ENCODE measurements around the gene TYW1B.
"Not testable (repeated sequence)": the region's sequence is repeated elsewhere in the genome, so short reads cannot be mapped to it uniquely, and the experiment has no call there.

The TYW1B gene

DNA sequence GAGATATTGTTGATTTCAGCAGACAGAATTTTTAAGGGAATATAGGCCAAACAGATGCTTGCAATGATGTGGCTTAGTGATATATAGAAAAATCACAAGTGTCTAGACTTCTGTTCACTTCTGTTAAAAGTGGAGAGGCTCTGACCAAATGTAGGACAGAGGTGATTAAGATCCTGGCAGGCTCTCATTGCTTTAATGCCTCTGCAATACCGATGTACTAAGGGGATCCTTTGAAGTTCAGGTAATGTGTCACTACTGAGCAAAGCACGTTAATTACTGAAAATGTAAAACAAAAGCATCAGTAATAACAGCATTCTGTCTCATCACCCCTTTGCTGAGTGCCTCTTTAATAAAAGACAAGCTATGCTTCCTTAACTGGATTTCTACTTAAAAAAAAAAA is 131.4 kb downstream of the TYW1B start:
- not testable (repeated sequence) for DNase-seq (ENCODE audit: low read depth)

DNA sequence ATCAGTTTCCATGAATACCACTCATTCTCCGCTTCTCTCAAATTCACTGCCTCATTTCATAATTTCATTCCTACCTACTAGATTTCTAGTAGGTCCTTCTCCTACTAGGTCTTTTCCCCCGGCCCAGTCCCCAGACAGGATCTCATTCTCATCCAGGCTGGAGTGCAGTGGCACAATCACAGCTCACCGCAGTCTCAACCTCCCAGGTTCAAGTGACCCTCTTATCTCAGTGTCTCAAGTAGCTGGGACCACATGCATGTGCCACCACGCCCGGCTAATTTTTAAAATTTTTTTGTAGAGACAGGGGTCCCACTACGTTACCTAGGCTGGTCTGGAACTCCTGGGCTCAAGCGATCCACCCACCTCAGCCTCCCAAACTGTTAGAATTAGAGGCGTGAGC is 132.5 kb downstream of the TYW1B start:
- DNase-seq (ENCODE audit: low read depth): not testable (repeated sequence)

DNA sequence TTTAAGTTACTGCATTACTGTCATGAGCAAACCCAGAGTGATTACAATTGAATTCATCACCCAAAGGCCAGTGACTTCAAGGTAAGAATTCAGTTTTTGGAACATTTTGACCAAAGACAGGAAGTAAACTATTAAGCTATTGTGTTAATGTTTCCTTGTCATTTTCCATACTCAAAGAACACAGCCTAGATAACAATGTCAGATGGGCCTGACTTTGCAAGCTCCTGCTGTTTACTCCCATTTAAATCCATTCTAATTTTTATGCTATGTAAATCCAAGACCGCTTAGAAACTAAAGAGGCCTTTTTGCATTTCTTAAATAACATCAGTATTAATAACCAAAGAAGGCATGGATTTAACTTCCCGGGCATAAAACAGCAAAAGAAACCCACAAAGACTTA is 136.6 kb downstream of the TYW1B start:
- not testable (repeated sequence) for DNase-seq (ENCODE audit: low read depth)

DNA sequence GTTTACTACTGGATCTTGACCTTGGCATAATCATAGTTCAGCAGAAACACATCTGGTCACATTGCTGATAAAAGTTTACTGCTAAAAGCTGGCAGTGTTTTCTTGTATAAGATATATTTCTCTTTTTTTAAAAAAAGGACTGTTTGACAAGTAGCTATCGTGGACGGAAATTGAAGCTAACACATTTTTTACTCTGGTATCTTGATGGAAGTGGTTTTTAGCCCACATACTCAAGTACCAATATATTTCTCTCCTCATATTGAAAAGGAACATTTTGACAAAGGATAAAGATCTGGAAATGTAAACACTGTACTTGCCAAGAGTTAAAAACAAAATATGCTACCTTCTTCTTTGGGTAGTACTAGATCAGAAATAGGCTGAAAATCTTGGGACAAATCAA is 137.8 kb downstream of the TYW1B start:
- DNase-seq (ENCODE audit: low read depth): not testable (repeated sequence)

DNA sequence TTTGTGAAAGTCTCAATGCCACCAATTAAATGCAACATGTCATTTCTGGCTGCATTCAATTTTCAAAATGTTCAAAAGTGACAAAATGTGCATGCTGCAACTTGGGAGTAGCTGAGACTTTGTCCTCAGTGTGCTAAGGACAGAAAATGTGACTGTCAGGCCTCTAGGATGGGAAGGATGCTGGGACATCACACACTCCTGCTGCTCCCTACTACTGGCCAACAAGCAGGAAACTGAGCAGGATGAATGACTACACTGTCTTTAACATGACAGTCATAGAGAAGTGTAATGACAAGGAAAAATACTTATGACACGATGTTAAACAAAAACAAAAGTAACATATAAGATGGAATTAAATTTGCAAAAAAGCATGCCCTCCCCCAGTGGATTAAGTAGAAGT is 138.7 kb downstream of the TYW1B start:
- not testable (repeated sequence) for DNase-seq (ENCODE audit: low read depth)

DNA sequence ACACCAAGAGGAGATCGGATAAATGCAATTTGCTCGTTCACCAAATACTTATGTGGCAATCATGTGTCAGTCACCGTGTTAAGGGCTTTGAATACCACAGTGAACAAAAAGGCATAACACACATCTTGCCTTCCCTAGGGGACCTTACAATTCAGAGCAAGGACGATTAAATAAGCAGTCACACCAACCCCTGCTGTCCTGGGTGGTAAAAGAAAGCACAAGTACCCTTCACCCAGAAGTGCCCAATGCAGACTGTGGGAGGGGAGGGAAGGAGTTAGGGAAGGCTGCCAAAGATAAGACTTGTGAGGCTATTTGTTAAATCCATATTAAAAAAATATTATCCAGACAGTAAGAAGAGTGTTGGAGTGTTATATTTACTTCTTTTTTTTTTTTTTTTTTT is 146.8 kb downstream of the TYW1B start:
- DNase-seq (ENCODE audit: low read depth): not testable (repeated sequence)

DNA sequence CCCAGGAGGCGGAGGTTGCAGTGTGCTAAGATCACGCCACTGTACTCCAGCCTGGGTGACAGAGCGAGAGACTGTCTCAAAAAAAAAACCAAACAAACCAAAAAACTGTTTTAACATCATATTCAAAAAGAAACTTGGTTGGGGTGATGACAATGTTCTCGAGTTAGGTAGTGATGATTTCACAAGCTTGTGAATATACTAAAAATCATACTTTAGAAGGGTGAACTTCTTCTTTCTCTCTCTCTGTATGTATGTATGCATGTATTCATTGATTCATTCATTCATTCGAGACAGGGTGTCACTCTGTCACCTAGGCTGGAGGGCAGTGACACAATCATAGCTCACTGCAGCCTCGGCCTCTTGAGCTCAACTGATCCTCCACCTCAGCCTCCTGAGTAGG is 151.1 kb downstream of the TYW1B start:
- DNase-seq (ENCODE audit: low read depth): not testable (repeated sequence)

DNA sequence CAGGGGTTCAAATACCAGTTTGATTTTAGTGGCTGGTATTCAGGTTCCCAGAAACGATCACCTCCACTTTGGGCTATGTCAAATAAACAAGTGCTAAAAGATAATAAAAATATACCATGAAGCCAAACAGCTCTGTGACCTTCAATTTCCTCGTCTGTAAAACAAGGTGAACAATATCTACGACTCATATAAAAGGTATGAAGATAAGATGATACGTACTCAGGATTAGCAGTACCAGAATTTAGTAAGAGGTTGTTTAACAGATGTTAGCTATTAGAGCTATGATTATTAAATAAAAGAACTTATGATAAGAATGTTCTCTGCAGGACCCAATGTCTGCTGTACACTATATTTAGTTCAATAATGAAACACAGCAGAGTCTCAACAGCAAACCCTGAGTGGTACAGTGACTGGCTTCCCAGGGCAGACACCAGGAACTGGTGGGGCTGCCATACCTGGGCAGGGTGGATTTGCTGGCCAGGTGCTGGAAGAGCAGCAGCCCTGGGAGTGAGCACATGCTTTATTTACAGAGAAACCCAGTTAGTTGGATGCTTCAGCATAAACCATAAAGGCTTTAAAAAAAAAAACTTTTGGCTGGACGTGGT is 151.8 kb downstream of the TYW1B start:
- not testable (repeated sequence) for DNase-seq (ENCODE audit: low read depth)

DNA sequence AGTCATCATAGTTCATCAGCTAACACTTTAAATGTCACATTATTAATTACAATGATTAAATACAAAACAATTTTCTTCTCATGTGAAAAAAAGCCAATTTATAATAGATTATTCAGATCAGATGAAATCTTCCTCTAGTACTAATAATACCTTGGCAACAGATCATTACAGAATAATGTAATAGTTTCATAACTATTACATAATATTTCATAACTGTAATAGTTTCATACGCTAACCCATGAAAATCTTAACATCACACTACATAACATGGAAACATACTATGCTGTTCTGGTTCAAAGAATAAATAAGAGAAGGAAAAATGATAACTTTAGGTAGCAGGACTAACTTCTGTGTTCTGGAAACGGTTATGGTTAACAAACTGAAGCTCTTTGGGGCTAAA is 152.3 kb downstream of the TYW1B start:
- DNase-seq (ENCODE audit: low read depth): not testable (repeated sequence)

DNA sequence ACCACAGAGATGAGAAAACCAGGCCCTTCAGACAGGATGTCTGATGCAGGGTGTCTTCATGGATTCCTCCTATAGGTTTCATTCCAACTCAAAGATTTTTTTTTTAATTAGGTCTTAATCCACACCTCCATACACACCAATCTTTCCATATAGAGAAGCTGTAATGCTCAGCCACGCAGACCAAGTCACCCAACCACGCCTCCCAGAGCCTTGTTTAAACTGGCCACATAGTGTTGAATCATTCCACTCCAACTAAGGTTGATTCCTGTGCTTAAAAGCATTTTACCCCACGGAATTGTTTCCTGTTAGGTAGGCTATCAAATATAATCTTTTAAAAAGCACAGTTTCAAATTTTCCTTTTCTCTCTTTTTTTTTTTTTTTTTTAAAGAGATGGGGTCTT is 153.6 kb downstream of the TYW1B start:
- DNase-seq (ENCODE audit: low read depth): no peak

DNA sequence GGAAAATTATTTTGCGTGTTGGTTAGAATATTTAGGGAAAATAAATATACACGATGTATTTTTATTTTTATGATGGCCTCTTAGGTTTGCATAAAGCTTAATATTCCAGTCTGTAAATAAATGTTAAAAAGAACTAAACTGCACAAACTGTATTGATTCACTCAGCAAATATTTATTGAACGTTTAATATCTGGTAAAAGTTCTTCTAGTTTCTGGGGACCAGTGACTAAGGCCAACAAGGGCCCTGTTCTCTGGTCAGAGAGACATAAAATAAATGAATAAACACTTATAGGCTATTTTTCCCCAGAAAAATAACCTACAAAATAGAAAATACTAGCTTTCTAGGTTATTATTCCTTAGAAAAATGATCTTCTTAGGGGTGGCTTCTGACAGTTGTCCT is 157.2 kb downstream of the TYW1B start:
- DNase-seq (ENCODE audit: low read depth): not testable (repeated sequence)

DNA sequence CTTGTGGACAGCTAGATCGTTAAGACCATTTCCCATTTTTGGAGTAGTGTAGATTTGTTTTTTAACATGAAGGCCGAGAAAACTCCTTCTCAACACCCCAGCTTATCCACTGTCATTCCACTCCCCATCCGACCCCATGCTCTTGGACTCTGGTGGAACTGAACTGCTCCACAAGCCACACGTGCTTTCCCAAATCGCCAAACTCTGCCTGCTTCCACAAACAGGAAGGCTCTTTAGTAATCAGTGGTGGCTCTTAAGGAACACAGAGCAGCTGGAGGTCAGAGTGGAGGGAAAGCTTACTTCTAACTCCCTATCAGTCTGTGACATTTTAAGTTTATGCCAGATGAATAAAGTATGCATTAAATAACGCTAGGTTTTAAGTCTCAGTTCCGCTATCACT is 159.6 kb downstream of the TYW1B start:
- DNase-seq (ENCODE audit: low read depth): not testable (repeated sequence)

DNA sequence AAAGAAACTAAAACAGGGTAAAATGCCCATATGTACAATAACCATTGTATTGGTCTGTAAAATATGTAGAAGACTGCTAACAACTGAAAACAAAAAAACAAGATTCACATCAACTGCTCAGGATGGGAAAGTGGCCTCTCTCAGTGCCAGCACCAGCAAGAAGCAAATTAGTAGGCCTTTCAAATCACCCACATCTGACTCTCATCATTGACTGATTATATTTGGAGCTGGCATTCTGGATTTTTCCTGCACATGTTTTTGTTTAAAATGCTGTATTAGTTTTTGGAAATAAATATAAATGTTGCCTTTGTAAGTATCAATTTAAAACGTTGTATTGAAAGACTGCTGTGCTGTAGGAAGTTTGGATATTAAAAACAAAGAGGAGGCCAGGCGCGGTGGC is 161.0 kb downstream of the TYW1B start:
- DNase-seq (ENCODE audit: low read depth): not testable (repeated sequence)

DNA sequence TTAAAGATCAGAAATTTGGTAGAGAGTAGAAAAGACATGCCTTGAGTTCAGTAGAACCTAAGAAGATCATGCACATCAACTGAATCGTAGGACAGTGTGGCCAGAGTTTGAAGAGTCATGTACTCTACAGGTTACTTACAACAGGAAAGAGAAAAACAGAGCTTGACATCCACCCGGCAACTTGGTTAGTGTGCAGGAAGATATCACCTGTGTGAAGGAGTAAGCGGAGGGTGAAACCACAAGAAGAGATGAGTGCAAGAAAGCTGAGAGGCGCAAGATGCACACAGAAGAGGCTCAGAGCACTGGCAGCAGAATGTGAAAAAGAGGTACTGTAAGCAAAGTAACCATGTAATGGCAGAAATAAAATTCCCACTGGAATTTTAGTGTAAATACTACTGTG is 179.4 kb downstream of the TYW1B start:
- not testable (repeated sequence) for DNase-seq (ENCODE audit: low read depth)

DNA sequence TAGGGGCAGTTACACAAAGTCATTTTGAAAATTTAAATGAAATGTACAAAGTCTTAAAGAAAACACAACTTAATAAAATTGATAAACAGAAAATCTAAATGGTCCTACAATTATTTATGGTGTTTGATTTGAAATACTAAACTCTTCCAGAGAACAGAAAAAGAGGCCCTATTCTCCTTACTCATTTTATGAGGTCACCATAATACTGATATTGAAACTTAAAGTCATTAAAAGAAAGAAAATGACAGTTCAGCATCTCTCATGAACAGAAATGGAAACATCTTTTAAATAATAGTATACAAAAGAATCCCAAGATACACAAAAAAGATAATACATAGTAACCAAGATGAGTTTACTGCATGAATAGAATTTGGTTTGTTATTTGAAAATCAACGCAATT is 184.3 kb downstream of the TYW1B start:
- not testable (repeated sequence) for DNase-seq (ENCODE audit: low read depth)

DNA sequence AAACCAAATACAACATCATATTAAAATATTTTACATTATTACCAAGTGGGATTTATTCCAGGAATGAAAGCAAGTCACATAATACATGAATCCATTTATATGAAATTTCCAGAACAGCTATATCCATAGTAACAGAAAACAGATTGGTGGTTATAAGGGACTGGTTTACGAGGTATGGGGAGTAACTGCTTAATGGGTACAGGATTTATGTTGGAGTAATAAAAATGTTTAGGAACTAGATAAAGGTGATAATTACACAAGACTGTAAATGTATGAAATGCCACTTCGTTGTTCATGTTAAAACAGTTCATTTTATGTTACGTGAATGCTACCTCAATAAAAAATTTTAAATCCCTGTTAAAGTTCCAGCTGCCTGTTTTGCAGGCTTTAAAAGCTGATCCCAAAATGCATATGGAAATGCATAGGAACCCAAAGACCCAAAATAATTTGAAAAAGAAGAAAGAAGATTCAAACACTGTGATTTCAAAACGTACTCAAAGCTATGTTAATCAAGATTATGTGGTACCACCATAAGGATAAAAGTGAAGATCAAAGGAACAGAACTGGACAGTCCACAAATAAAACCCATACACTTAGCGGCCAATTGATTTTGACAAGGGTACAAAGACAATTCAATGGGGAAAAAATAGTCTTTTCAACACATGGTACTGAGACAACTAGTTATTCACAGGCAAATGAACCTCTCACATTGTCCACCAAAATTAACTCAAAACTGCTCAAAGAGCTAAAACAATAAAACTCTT is 186.3 kb downstream of the TYW1B start:
- DNase-seq (ENCODE audit: low read depth): not testable (repeated sequence)

DNA sequence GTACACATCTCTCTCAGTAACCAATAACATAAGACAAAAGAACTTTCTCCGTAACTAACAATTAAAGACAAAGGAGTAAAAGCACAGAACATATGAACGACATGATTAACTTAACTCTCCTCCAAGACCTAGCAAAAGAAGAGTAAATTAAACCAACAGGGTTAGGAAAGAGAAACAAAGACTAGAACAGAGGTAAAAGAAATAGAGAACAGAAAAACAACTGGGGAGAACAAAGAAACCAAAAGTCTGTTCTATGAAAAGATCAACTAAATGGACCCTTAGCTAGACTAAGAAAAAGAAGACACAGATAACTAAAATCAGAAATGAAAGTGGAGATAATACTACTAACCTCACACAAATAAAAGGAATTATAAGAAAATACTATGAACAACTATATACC is 187.3 kb downstream of the TYW1B start:
- not testable (repeated sequence) for DNase-seq (ENCODE audit: low read depth)

DNA sequence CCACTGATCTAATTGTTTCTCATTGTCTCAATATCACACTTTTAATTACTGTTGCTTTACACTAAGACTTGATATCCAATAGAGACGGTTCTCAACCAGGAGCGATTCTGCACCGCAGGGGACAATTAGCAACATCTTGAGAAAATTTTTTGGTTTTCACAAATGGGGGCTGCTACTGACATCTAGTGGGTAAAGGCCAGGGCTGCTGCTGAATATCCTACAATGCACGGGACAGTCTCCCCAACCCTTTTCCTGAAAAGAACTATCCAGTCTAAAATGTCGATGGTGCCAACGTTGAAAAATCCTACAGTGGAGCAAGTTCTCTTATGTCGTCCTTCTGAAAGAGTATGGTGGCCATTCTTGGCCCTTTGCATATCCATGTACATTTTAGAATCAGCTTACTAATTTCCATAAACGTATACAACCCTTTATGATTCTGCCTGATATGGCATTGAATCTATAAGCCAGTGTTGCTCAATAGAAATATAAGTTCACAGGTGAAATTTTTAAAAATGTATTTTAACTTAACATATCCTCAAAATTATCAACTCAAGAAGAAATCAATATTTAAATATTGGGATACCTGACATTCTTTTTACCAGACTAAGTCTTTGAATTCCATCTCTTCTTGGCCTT is 192.6 kb downstream of the TYW1B start:
- not testable (repeated sequence) for DNase-seq (ENCODE audit: low read depth)

DNA sequence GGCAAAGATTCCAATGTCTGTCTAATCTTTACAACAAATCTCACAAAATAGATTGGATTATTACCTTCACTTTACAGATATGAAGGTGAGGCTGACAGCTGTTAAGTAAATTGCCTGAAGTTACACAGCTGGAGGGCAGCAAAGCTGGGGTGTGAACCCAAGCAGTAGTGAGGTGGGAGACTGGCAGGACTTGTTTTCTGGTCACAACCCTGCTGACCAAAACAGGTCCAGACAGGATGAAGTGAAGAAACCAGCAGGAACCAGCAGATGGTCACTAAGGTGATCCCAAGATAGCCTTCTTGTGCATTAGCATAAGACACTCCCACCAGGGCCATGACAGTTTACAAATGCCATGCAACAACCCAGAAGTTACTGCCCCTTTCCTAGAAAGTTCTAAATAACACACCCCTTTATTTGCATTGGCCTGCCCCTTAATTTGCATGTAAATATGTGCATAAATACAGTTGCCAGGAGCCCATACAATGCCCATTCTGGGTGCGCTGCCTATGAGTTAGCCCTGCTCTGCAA is 195.2 kb downstream of the TYW1B start:
- not testable (repeated sequence) for DNase-seq (ENCODE audit: low read depth)

DNA sequence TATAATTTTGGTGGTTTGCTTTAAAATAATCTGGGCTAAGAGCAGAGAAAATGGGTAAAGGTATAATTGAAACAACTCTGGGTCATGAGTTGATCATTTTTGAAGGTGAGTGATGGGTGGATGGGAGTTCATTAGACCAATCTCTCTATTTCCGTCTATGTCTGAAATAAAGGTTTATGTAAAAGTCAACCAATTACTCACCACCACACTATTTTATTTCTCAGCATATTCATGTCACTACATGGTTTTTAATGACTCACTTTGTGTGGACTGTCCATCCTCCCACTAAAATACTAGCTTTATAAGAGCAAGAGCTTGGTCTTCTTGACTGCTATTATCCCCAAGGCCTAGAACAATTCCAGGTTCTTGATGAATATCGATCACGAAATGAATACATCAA is 199.6 kb downstream of the TYW1B start:
- not testable (repeated sequence) for DNase-seq (ENCODE audit: low read depth)

DNA sequence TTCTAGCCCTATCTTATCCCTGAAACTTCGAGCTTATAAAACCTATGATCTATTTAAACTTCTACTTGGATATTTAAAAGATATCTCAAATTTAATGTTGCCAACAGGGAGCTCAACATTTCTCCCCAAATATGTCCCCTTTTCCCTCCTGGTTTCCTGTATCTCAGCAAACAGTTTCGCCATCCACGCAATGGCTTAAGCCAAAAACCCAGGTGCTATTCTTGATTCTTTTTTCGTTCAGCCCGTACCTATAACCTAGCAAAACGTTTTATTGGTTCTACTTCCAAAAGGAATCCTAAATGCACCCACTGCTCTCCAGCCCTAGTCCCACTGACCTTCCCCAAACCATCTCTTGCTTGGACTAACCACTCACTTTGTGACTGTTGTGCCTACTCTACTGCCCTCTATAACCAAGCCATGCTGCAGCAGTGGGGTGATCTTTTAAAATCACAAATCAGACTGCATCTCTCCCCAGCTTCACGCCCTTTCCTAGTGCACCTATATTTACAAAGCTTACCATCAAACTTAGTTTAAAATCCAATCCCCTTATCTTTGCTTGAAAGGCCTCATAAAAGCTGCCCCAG is 201.5 kb downstream of the TYW1B start:
- not testable (repeated sequence) for DNase-seq (ENCODE audit: low read depth)

DNA sequence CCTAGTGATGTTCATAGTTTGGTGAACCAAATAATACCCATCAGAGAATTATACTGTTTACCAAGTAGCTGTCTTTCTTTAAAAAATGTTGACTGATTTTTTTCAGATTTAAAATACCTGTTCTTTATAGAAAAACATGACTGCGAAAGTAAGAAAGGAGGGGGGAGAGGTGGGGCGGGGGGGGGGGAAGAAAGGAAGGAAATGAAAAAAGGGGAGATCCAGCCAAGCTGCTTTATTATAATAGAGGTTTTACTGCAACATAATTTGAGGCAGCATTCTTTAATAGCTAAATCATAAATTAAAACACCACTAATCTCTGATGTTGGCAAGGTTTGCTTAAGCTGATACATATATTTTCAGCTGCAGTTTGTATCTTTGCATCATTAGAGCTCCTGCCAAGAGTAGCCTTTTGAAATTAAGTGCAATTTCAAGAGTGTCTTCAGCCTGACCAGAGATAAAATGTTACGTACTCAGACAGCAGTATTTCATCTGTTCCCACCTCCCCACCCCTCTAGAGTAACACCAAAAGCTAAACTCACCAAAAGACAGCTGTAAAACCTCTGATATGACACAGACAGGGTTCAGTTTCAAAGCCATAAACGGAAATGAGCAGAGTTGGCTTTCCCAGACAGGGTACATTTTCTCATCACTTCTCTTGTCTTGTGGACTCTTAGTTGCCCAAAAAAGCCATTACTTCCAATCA is 202.1 kb downstream of the TYW1B start:
- DNase-seq (ENCODE audit: low read depth): not testable (repeated sequence)

All from stromal cell of bone marrow (primary cell).